SH-SY5Y (cell line): ENCODE data around the gene RUFY4.

Experiments
- GATA2 ChIP-seq: IDR thresholded peaks from 2 replicates; pipeline ENCODE4 v1.6.1; 2011; ENCODE audit warnings: mild to moderate bottlenecking, low read depth, low read length
- GATA3 ChIP-seq: IDR thresholded peaks from 2 replicates; pipeline ENCODE4 v1.6.1; 2011; ENCODE audit warnings: low read depth, mild to moderate bottlenecking, low read length, moderate library complexity

DNA sequence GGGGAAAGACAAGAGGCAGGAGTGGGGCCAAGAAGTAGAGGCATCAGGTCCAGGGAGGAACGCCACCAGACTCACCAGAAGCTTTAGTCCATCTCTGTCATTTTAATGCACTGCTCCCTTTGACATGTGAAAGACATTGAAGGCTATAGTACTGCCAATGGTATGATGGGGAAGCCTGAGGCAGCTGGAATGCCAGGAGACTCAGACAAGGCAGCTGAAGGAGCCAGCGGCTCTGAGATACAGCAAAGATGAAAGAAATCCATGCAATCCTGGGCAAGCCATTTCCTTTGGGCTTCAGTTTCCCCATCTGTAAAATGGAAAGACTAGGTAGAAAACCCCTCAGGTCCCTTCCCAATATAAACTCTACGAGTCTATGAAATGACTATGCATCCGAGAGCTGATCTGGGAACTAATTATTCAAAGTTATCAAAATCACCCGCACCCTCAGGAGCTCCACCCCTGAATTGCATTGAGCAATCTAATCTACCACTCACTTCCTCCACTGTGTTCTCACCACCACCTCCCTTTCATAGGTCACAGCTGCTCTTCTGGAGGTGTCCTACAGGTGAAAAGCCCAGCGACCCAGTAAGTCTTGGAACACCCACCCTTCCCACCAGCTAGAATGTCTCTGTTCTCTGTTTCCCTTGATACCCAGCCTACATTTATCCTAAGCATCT lies 59.9 kb downstream of the RUFY4 start:
- no peak for TF ChIP-seq GATA2
- no peak for TF ChIP-seq GATA3
